Measurements from ENCODE around the gene PNPLA3. TPM values are rescaled to one million over a fixed set of nuclear protein-coding genes. Genes with fewer than 3 reads are reported as not detected.

The PNPLA3 gene
- total RNA-seq, 1 experiment from 2014 or later = 0.36 TPM

GRCh38 chr22:43995057-43995685, 71.6 kb downstream of the PNPLA3 start:
- Histone ChIP-seq H3K79me2 (ENCODE audit: low read length) (no peaks in the 10 kb centered on the region), H3K4me3 (ENCODE audit: low read length) (no peak overlapping the region), H4K20me1 (ENCODE audit: low read length) (no peaks in the 10 kb centered on the region), H3K4me2 (ENCODE audit: low read length) (no peak overlapping the region), H3K27ac (ENCODE audit: low read length) (no peak overlapping the region), H2AFZ (ENCODE audit: low read length) (no peak overlapping the region), H3K27me3 (ENCODE audit: low read length) (no peaks in the 10 kb centered on the region), H3F3A (ENCODE audit: low read length, unreplicated experiment) (no peaks in the 10 kb centered on the region), H3K9me3 (ENCODE audit: low read length) (no peaks in the 10 kb centered on the region), H3K36me3 (ENCODE audit: low read depth, low read length) (peaks cover 14% of the 10 kb centered on the region), H3K4me1 (ENCODE audit: insufficient read depth, low read length) (peaks cover 14% of the 10 kb centered on the region), H3K9ac (ENCODE audit: low read length) (no peak overlapping the region), H3K9me2 (replicated peaks; ENCODE audit: low read length) (no peaks in the 10 kb centered on the region)
- intact Hi-C loops (cut with micrococcal nuclease) = no loop called here
- TF ChIP-seq EZH2 (IDR thresholded peaks at IDR 0.05; ENCODE audit: low read length, unreplicated experiment) (no peak), CTCF (conservative IDR thresholded peaks at IDR 0.05; ENCODE audit: low read depth, low read length) (no peak), EZH2phosphoT487 (IDR thresholded peaks at IDR 0.05; ENCODE audit: borderline replicate concordance, low read length) (no peak)
- ATAC-seq (no peak), DNase-seq (no peak)
- POLR2A ChIA-PET (ENCODE audit: unreplicated experiment) = no interaction called here
- CTCF ChIA-PET = no interaction called here
- BruUV-seq (replicated peaks) = no TSS peak

GRCh38 chr22:43995798-43996169, 72.2 kb downstream of the PNPLA3 start:
- Histone ChIP-seq H3K4me2 (ENCODE audit: low read length) (no peak overlapping the region), H3K27me3 (ENCODE audit: low read length) (no peaks in the 10 kb centered on the region), H3K9me2 (replicated peaks; ENCODE audit: low read length) (no peaks in the 10 kb centered on the region), H3F3A (ENCODE audit: low read length, unreplicated experiment) (no peaks in the 10 kb centered on the region), H3K9ac (ENCODE audit: low read length) (no peak overlapping the region), H3K4me1 (ENCODE audit: insufficient read depth, low read length) (peaks cover 14% of the 10 kb centered on the region), H4K20me1 (ENCODE audit: low read length) (no peaks in the 10 kb centered on the region), H3K27ac (ENCODE audit: low read length) (no peak overlapping the region), H3K9me3 (ENCODE audit: low read length) (no peaks in the 10 kb centered on the region), H2AFZ (ENCODE audit: low read length) (no peak overlapping the region), H3K79me2 (ENCODE audit: low read length) (no peaks in the 10 kb centered on the region), H3K4me3 (ENCODE audit: low read length) (no peak overlapping the region), H3K36me3 (ENCODE audit: low read depth, low read length) (peaks cover 14% of the 10 kb centered on the region)
- no peak for DNase-seq
- intact Hi-C loops (cut with micrococcal nuclease) = no loop called here
- ATAC-seq = no peak
- no TSS peak for BruUV-seq (replicated peaks)
- ChIA-PET CTCF (no interaction called here), POLR2A (ENCODE audit: unreplicated experiment) (no interaction called here)
- TF ChIP-seq EZH2 (IDR thresholded peaks at IDR 0.05; ENCODE audit: low read length, unreplicated experiment) (no peak), CTCF (conservative IDR thresholded peaks at IDR 0.05; ENCODE audit: low read depth, low read length) (no peak), EZH2phosphoT487 (IDR thresholded peaks at IDR 0.05; ENCODE audit: borderline replicate concordance, low read length) (no peak)

- H3K4me1 ChIP-seq (ENCODE audit: insufficient read depth, low read length) = peaks cover 14% of the 10 kb centered on the region
- no peak overlapping the region for H3K9ac ChIP-seq (ENCODE audit: low read length)
- no peaks in the 10 kb centered on the region for H3F3A ChIP-seq (ENCODE audit: low read length, unreplicated experiment)
- H3K36me3 ChIP-seq (ENCODE audit: low read depth, low read length) = peaks cover 11% of the 10 kb centered on the region
- ChIA-PET CTCF (no interaction called here), POLR2A (ENCODE audit: unreplicated experiment) (no interaction called here)
- no peaks in the 10 kb centered on the region for H3K9me3 ChIP-seq (ENCODE audit: low read length)
- TF ChIP-seq CTCF (conservative IDR thresholded peaks at IDR 0.05; ENCODE audit: low read depth, low read length) = no peak
- no peak for TF ChIP-seq EZH2phosphoT487 (IDR thresholded peaks at IDR 0.05; ENCODE audit: borderline replicate concordance, low read length)
- TF ChIP-seq EZH2 (IDR thresholded peaks at IDR 0.05; ENCODE audit: low read length, unreplicated experiment) = no peak
- no peaks in the 10 kb centered on the region for H3K27me3 ChIP-seq (ENCODE audit: low read length)
- DNase-seq = no peak
- no peaks in the 10 kb centered on the region for H3K79me2 ChIP-seq (ENCODE audit: low read length)
- H2AFZ ChIP-seq (ENCODE audit: low read length) = no peak overlapping the region
- ATAC-seq = no peak
- H4K20me1 ChIP-seq (ENCODE audit: low read length) = no peaks in the 10 kb centered on the region
- no peaks in the 10 kb centered on the region for H3K9me2 ChIP-seq (replicated peaks; ENCODE audit: low read length)
- no peak overlapping the region for H3K27ac ChIP-seq (ENCODE audit: low read length)
- H3K4me3 ChIP-seq (ENCODE audit: low read length) = no peak overlapping the region
- no TSS peak for BruUV-seq (replicated peaks)
- intact Hi-C loops (cut with micrococcal nuclease) = no loop called here
- no peak overlapping the region for H3K4me2 ChIP-seq (ENCODE audit: low read length)
Measured at GRCh38 chr22:43996170-43996980, 72.8 kb downstream of the PNPLA3 start.
